ENCODE measurements around the gene TENT4A.

Gene TENT4A

GRCh38 chr5:6700685-6701355 lies 12.4 kb upstream of the TENT4A start:
- DNase-seq (ENCODE audit: low spot score), result no peak

DNA sequence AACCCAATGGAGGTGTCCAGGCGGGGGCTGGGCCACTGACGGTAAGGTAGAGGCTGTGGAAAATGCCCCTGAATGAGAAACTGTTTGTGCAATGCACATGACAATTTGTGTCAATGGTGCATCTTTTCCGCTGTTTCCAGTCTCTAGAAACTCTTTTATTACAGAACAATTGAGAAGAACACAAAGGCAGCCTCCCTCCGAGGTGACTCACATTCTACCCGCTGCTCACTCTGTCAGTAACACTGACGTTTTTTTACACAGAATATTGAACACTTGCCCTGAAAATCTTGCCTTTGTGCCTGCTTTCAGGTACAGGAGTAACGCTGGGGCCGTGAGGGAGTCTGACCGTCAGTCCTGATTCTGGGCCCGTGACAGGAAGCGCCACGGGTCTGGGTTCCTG lies 11.7 kb upstream of the TENT4A start:
- no peak for DNase-seq (ENCODE audit: low spot score)

- DNase-seq (ENCODE audit: low spot score), result no peak
Observed at GRCh38 chr5:6702633-6703032, 10.6 kb upstream of the TENT4A start.

DNA sequence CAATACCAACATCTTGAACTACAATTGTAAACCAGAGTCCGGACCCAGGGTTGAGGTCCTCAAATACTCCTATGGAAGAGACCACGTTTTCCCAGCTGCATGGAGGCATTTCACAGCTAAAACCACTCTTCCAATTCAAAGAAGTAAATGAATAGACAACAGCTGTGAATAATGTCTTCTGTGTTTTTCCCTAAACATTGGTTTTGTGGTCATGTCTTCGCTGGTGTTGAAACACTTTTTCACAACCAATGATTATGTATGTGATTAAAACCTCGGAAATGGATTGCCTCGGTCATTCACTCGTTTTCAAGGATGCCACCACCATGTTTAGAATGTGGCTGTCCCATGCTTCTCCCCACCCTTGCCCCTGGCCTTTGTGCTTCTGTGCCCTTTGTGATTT lies 9.4 kb upstream of the TENT4A start:
- DNase-seq (ENCODE audit: low spot score), result no peak

DNA sequence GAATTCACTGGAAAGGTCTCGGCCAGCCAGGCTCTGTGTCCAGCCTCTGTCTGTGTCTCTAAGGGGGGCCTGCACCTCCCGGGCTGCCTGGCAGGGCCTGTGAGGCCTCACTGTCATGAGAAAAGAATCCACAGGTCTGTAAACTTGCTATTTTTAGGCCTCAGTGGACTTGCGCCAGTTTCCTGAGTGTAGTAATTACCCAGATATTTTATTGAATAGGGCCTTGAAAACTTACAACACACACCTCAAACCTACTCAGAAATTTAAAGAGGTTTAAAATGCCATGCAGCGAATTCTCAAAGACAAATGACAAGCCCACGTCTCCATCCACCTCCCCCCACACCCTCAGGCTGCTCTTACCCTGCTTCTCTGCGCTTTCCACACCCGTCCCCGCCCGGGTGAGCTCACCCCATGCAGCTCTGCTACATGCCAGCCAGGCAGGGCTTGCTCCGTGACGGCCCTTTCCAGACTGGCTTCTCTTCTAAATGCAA lies 8.8 kb upstream of the TENT4A start:
- no peak for DNase-seq (ENCODE audit: low spot score)

- DNase-seq (ENCODE audit: low spot score), result no peak
Observed at GRCh38 chr5:6705088-6705487, 8.1 kb upstream of the TENT4A start.

- DNase-seq (ENCODE audit: low spot score), result no peak
Observed at GRCh38 chr5:6705959-6706358, 7.3 kb upstream of the TENT4A start.

DNA sequence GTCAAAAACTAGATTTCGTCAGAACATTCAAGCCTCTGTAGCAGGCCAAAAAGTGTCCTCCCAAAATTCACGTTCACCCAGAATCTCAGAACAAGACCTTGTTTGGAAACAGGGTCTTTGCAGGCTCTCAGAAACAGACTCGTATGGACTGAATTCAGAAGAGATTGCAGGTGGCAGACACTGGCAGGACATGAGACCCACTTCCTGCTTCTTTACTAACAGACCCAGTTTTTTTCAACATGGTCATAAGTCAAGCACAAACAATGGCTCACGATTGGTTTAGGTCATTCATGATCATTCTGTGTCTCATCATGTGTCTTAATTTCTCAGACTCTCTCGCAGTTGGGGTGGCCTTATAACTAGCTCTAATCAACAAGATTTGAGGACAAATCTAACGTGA lies 5.4 kb upstream of the TENT4A start:
- no peak for DNase-seq (ENCODE audit: low spot score)

GRCh38 chr5:6708814-6709213 lies 4.4 kb upstream of the TENT4A start:
- no peak for DNase-seq (ENCODE audit: low spot score)

GRCh38 chr5:6710070-6710469 lies 3.2 kb upstream of the TENT4A start:
- no peak for DNase-seq (ENCODE audit: low spot score)

GRCh38 chr5:6710551-6711318 lies 2.5 kb upstream of the TENT4A start:
- no peak for DNase-seq (ENCODE audit: low spot score)

GRCh38 chr5:6711409-6712141 lies 1.7 kb upstream of the TENT4A start:
- no peak for DNase-seq (ENCODE audit: low spot score)

GRCh38 chr5:6712142-6712576 lies 1.1 kb upstream of the TENT4A start:
- peak; percentile 72 for DNase-seq (ENCODE audit: low spot score)

GRCh38 chr5:6712577-6713273 lies 507 bp upstream of the TENT4A start:
- peak; percentile 94 for DNase-seq (ENCODE audit: low spot score)

DNA sequence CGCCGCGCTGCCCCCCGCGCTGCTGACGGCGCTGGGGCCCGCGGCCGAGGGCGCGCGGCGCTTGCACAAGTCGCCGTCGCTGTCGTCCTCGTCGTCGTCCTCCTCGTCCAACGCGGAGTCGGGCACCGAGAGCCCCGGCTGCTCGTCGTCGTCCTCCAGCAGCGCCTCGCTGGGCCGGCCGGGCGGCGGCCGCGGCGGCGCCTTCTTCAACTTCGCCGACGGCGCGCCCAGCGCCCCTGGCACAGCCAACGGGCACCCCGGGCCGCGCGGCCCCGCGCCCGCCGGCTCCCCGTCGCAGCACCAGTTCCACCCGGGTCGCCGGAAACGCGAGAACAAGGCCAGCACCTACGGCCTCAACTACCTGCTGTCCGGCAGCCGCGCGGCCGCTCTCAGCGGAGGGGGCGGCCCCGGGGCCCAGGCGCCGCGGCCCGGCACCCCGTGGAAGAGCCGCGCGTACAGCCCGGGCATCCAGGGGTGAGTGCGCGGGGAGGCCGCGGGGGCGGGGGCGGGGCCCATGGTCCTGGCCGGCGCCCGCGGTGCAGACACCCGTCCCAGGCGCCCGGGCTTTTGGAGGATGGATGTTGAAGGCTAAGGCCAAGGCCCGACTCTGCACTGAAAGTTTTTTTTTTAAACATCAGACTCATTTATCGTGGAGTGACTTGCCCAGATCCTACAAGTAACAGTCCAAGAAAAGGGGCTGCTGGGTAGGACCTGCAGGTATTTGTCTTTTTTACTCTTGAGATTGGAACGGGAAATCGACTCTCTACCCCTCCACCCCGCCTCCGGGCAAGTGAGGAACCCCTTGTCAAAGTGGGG lies 1.2 kb downstream of the TENT4A start:
- DNase-seq (ENCODE audit: low spot score), result peak; percentile 67

DNA sequence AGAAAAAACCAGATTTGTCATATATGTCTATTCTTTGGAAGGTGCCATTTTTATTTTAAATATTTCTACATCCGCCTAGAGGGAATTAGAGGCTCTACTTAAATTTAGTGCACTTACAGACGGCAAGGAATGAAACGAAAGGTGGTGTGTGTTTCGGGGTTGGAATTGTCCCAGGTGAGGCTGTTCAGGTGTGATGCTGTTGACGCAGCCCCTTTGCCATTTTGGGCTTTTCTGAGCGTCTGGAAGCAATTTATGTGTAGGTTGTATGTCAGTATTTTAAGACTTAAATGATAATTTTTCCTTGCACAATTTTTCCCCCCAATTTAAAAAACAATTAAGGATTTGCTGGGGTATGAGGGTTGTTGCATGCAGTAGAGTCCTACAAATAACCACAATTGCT lies 2.0 kb downstream of the TENT4A start:
- no peak for DNase-seq (ENCODE audit: low spot score)

DNA sequence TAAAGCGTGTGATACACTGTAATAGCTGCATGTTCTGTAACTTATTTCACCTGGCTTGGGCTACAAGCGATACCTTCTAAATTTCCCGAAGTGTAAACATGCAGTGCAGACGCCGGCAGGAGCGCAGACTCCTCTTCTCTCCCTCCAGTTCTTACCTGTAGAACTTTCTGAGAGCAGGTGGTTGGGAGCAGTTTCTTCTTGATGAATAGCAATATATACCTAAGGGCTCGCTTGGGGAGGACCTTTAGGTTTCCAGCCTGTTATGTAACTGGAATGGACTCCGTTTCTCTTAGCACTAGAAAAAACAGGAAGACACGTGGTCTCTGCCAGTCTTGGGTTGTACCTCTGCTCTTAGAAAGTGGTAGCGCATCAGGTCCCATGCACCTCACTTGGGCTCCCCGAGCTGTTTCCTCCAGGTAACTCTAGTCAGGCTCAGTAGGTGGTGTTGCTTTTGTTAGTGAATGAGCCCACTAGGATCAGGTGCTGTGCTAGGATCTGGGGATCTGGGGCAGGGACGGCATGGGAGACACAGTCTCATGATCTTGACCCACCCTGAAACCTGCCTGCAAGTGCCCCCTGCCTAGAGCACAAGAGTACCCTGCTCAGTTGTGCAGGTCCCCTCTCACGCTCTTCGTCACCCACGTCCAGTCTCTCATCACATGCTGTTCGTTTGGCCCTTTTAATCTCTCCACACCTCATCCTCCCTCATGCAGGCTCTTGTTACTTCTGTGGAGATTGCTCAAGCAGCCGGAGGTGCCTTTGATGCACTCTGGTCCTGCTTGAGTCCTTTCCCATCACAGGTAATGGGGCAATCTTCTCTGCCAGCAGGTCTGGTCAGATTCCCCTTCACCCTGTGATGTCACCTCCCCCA lies 2.8 kb downstream of the TENT4A start:
- DNase-seq (ENCODE audit: low spot score), result no peak

DNA sequence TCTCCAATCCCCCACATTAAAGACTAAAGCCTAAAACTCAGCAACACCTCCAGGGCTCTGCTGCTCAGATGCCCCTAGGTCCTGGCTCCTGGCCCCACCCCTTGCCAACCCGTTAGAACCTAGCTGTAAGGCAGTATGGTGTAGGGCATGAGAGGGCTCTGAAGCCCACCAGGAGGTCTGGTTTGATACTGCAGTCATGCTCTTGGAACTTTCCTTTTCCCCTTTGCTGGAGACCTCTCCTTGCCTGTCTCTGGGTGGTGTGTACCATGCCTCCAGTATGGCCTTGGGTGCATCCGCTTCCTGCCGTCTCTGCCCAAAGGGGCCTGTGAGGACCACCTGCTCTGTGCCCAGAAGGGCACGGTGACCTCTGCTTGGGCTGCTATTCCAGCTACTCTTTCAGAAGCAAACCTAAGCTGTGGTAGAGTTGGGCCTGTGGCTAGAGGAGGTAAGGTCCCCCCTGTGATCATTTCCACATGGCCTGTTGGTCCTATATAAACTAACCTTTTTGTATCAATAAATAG lies 3.5 kb downstream of the TENT4A start:
- DNase-seq (ENCODE audit: low spot score), result no peak

- DNase-seq (ENCODE audit: low spot score), result no peak
Observed at GRCh38 chr5:6717247-6717646, 4.0 kb downstream of the TENT4A start.

- DNase-seq (ENCODE audit: low spot score), result no peak
Observed at GRCh38 chr5:6717687-6718086, 4.5 kb downstream of the TENT4A start.
